AG09309 (cell line): ENCODE data around the gene LMF1.

Source experiments
- DNase-seq: peaks from one replicate; pipeline ENCODE4 v3.0.0-alpha.2; 2010; ENCODE audit warnings: low read depth
- H3K4me3 ChIP-seq: 2 replicates; pipeline ENCODE4 v1.5.1; 2011; ENCODE audit warnings: mild to moderate bottlenecking, low read depth, low read length, moderate library complexity; ENCODE audit not compliant: control insufficient read depth
- CTCF ChIP-seq: IDR thresholded peaks from 2 replicates; pipeline ENCODE4 v1.5.1; 2011; ENCODE audit warnings: mild to moderate bottlenecking, low read depth, low read length, inconsistent platforms; ENCODE audit not compliant: insufficient read depth, control insufficient read depth; ENCODE audit errors: missing control alignments

Gene LMF1

DNA sequence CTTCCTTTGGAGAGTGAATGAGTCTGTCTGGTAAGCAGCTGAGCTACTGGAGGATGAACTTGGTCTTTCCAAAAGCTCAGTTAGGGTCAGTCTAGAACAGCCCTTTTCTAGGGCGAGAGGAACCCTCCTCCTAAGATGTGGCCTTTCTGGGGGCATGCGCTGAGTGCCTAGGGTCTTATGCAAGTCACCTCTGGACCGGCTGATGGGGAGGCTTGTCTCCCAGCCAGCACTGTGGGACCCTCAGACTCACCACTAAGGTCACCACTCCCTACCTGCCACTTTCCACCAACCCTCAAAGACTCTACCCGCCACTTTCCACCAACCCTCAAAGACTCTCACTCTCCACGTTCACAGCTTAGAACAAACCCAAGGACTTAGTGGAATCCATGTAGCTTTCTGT is 26.8 kb downstream of the LMF1 start:
- no peak for TF ChIP-seq CTCF
- DNase-seq, result no peak
- H3K4me3 ChIP-seq, result no peak overlapping the region

DNA sequence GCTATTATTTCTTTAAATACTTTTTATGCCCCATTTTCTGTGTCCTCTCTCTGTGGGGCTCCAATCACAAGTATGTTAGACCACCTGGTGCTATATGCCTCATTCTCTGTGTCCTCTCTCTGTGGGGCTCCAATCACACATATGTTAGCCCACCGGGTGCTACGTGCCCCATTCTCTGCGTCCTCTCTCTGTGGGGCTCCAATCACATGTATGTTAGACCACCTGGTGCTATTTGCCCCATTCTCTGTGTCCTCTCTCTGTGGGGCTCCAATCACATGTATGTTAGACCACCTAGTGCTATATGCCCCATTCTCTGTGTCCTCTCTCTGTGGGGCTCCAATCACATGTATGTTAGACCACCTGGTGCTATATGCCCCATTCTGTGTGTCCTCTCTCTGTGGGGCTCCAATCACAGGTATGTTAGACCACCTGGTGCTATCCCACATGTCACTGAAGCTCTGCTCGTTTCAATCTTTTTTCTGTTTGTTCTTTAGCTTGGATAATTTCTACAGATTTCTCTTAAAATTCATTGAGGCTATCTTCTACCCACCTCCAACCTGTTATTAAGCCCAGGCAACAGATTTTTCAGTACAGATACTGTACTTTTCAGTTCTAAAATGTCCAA is 28.2 kb downstream of the LMF1 start:
- no peak overlapping the region for H3K4me3 ChIP-seq
- no peak for TF ChIP-seq CTCF
- no peak for DNase-seq

- TF ChIP-seq CTCF, result no peak
- H3K4me3 ChIP-seq, result no peak overlapping the region
- no peak for DNase-seq
Measured at GRCh38 chr16:939941-940340, 30.8 kb downstream of the LMF1 start.

DNA sequence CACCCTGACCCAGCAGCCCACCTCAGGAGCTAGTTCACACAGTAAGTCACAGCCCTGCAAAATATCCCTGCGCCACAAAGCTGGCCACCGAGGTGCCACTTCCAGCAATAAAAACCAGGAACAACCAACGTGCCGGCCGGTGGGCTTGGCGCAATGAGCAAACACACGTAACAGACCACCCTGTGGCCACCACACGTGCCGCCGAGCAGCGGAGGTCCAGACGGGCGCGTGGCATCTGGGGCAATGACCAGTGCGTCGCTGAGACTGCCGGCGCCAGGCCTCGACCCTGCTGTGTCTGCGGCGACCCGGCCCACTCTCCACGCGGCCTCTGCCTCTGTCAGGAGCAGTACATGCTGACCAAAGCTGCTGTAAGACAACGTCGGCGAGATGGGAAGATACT is 31.5 kb downstream of the LMF1 start:
- TF ChIP-seq CTCF, result no peak
- DNase-seq, result no peak
- no peak overlapping the region for H3K4me3 ChIP-seq

DNA sequence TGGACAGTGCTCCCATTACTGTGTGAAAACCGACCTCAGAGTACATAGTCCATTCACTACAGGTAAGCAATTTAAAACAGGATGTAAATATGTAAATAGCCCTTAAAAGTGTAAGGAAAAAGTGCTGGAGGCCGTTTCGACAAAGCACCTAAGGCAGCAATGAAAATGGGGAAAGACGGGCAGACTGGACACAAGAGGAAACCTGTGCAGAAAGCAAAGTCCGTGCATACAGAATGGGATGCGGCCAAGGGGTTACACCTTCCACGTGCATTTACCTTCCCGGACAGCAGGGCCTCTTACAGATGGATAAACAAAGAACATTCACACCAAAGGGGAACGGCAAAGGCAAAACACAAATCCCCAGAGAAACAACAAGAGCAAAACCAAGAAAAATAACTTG is 32.0 kb downstream of the LMF1 start:
- H3K4me3 ChIP-seq, result no peak overlapping the region
- no peak for DNase-seq
- no peak for TF ChIP-seq CTCF

DNA sequence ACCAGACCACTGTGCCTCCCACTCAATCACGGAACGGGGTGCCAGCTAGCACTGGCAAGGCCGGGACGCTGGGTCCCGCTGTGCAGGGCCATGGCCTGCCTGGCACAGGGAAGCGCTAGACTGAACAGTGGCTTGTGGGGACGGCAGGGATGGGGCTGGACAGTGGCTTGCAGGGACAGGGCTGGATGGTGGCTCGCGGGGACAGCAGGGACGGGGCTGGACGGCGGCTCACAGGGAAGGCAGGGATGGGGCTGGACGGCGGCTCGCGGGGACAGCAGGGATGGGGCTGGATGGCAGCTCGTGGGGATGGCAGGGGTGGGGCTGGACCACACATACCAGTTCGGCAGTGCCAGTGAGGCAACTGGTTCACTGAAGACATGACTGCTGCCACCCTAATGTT is 32.6 kb downstream of the LMF1 start:
- no peak for TF ChIP-seq CTCF
- no peak for DNase-seq
- H3K4me3 ChIP-seq, result no peak overlapping the region

GRCh38 chr16:937723-938122 is 33.1 kb downstream of the LMF1 start:
- DNase-seq, result no peak
- H3K4me3 ChIP-seq, result no peak overlapping the region
- TF ChIP-seq CTCF, result no peak
